ENCODE results near the gene CFI.

DNA sequence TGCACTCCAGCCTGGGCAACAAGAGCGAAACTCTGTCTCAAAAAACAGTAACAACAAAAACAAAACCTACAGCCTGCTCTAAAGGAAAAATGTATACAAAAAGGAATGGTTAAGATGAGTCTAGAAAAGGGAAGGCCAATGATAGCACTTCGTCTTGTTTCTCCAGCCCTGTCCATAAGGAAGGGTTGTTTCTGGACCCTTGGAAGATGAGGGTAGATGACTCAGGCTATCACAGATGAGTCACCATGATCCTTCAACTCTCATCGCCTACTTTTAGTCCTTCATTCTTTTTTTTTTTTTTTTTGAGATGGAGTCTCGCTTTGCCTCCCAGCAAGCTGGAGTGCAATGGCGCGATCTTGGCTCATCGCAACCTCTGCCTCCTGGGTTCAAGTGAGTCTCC, 80.8 kb downstream of the CFI start:
- TF ChIP-seq POLR2AphosphoS5 (IDR thresholded peaks at IDR 0.05) = no peak
- no peak for TF ChIP-seq CTCF (IDR thresholded peaks at IDR 0.05)

Measured in suprapubic skin (tissue), 3 donors.